NCI-H2029 (cell line): ENCODE results near the gene UQCC5.

Experiments used
- DNase-seq: peaks from one replicate; lab custom pipeline; 2025; lab: John Stamatoyannopoulos, UW

The UQCC5 gene

GRCh38 chr3:52536369-52537164 is at the start of gene UQCC5:
Gene UQCC5, plus strand, starts transcription at chr3:52536605. Its CDS starts 151 bp downstream, at chr3:52536756.
- peak; percentile 90 for DNase-seq

- no peak for DNase-seq
Measured at GRCh38 chr3:52487050-52487787, 49.2 kb upstream of the UQCC5 start.

- DNase-seq: no peak
Measured at GRCh38 chr3:52487788-52488691, 48.4 kb upstream of the UQCC5 start.

GRCh38 chr3:52488746-52489145 is 47.7 kb upstream of the UQCC5 start:
- no peak for DNase-seq

- no peak for DNase-seq
Measured at GRCh38 chr3:52489453-52489852, 47.0 kb upstream of the UQCC5 start.

GRCh38 chr3:52490035-52490938 is 46.1 kb upstream of the UQCC5 start:
- no peak for DNase-seq

- no peak for DNase-seq
Measured at GRCh38 chr3:52490939-52491526, 45.4 kb upstream of the UQCC5 start.

GRCh38 chr3:52492059-52492458 is 44.3 kb upstream of the UQCC5 start:
- DNase-seq: no peak

- DNase-seq: no peak
Measured at GRCh38 chr3:52493232-52494017, 43.0 kb upstream of the UQCC5 start.

GRCh38 chr3:52494445-52494844 is 42.0 kb upstream of the UQCC5 start:
- no peak for DNase-seq

- no peak for DNase-seq
Measured at GRCh38 chr3:52494886-52495495, 41.4 kb upstream of the UQCC5 start, which contains the start of gene STAB1. Gene STAB1, plus strand, starts transcription at chr3:52495338. Its CDS starts 76 bp downstream, at chr3:52495414.

- no peak for DNase-seq
Measured at GRCh38 chr3:52495777-52496602, 40.4 kb upstream of the UQCC5 start.

GRCh38 chr3:52498137-52499054 is 38.0 kb upstream of the UQCC5 start:
- DNase-seq: no peak

GRCh38 chr3:52501046-52501445 is 35.4 kb upstream of the UQCC5 start:
- no peak for DNase-seq

GRCh38 chr3:52502001-52502400 is 34.4 kb upstream of the UQCC5 start:
- no peak for DNase-seq

GRCh38 chr3:52502808-52503350 is 33.5 kb upstream of the UQCC5 start:
- no peak for DNase-seq

- no peak for DNase-seq
Measured at GRCh38 chr3:52503788-52504424, 32.5 kb upstream of the UQCC5 start.
